GM15510 (cell line): ENCODE results near the gene B3GNT2.

Source experiments
- POLR2A ChIP-seq: IDR thresholded peaks from 3 replicates; pipeline ENCODE4 v1.6.1; 2011; ENCODE audit warnings: borderline replicate concordance; ENCODE audit not compliant: insufficient read length; ENCODE audit errors: extremely low read depth

B3GNT2 gene

GRCh38 chr2:62250239-62250638 is 54.3 kb downstream of the B3GNT2 start:
- no peak for TF ChIP-seq POLR2A

GRCh38 chr2:62254424-62255266 is 58.7 kb downstream of the B3GNT2 start:
- no peak for TF ChIP-seq POLR2A

DNA sequence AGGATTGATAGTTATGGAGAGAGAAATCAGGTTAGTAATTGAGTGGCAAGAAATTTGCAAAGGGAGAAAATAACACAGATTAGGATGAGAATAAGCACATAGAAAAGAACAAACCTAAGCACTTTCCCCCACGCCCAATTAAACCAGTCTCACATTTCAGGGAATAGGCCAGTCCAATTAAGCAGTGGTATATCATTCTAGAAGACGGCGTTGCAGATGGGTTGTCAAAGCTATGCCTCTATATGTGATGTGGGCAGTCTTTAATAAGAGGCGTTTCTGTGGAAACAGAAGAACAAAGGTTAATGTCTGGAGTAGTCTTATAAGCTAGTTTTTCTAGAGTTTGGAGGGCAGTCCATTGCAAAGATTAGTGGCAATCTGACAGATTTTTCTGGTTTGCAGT is 61.6 kb downstream of the B3GNT2 start:
- TF ChIP-seq POLR2A: no peak

DNA sequence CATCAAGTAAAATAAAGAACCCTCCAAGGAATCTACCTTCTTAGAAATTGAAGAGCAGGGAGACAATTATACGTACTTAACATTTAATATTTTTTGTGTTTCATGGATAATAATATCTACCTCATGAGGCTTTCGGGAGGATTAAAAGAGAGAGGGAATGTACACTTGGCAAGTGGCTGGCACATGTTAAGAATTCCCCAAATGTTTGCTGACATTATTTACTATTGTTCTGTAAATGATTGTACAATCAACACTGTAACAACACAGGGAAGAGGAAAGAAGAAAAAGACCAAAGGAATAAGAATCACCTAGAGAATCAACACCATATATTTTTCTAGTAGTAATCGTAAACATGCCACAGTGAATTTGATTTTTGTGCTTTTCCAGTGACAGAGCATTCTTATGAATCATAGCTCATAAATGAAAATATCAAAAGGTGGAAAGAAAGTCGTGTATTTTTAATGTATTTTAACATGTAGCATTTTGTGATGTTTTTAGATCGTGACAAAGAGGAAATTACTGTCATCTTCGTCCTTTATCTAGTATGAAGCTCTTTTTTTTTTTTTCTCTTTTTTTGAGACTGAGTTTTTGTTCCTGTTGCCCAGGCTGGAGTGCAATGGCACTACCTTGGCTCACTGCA is 67.3 kb downstream of the B3GNT2 start:
- TF ChIP-seq POLR2A: no peak

DNA sequence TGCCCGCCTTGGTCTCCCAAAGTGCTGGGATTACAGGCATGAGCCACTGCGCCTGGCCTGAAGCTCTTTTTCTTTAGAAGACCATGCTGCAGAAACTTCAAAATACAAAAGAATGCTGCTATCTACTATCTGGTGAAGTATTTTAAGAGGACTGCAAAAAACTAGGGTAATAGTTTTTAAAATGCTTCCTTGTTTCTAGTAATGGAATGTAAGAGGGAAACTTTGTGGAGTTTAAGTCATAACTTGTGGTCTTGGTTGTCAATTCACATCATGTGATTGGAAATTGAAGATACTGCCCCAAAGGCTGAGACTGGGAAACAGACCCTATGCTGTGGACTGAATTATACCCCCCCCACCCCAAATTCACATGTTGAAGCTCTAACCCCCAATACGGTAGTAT is 68.3 kb downstream of the B3GNT2 start:
- no peak for TF ChIP-seq POLR2A

- no peak for TF ChIP-seq POLR2A
These were observed 69.2 kb downstream of the B3GNT2 start for GRCh38 chr2:62265106-62265505.

GRCh38 chr2:62266433-62267038 is 70.6 kb downstream of the B3GNT2 start:
- TF ChIP-seq POLR2A: no peak

DNA sequence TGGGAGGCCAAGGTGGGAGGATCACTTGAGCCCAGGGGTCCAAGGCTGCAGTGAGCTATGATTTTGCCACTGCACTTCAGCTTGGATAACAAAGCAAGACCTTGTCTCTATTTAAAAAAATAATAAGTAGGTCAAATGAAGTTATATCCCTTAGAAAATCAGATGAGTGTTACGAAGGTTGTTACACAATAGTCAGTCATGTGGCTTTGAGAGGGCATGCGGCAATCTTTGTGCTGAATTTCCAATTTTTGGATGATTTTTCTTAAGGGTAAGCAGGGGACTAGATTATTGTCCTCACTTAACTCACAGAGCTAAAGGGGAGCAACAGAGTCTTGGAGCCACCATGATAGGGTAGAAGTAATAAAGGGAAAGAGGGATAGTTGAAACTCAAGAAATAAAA is 71.8 kb downstream of the B3GNT2 start:
- TF ChIP-seq POLR2A: no peak

- TF ChIP-seq POLR2A: no peak
These were observed 74.8 kb downstream of the B3GNT2 start for GRCh38 chr2:62270728-62271127.
